Measurements from ENCODE around the gene DOLK.

The DOLK gene

GRCh38 chr9:128929560-128929959 lies 17.8 kb downstream of the DOLK start:
- no peak for DNase-seq

- DNase-seq: no peak
These were observed 18.8 kb downstream of the DOLK start for GRCh38 chr9:128928624-128929023.

GRCh38 chr9:128927731-128928411 lies 19.5 kb downstream of the DOLK start:
- DNase-seq: no peak

GRCh38 chr9:128923493-128923883 lies 23.9 kb downstream of the DOLK start:
- no peak for DNase-seq

GRCh38 chr9:128921881-128922763 lies 25.3 kb downstream of the DOLK start:
- no peak for DNase-seq

- no peak for DNase-seq
These were observed 26.9 kb downstream of the DOLK start, which contains the start of gene PHYHD1 for GRCh38 chr9:128920381-128921058. PHYHD1 (plus strand) TSS chr9:128920982; CDS start chr9:128922324, 1,342 bp downstream.

GRCh38 chr9:128919402-128920089 lies 27.9 kb downstream of the DOLK start:
- no peak for DNase-seq

GRCh38 chr9:128918921-128919320 lies 28.5 kb downstream of the DOLK start:
- no peak for DNase-seq

GRCh38 chr9:128917151-128917849 lies 30.1 kb downstream of the DOLK start:
- DNase-seq: no peak

- DNase-seq: no peak
These were observed 30.7 kb downstream of the DOLK start for GRCh38 chr9:128916745-128917144.

- DNase-seq: no peak
These were observed 31.2 kb downstream of the DOLK start for GRCh38 chr9:128916204-128916603.

- DNase-seq: no peak
These were observed 33.2 kb downstream of the DOLK start for GRCh38 chr9:128913995-128914772.

GRCh38 chr9:128913048-128913900 lies 34.1 kb downstream of the DOLK start:
- DNase-seq: no peak

GRCh38 chr9:128912270-128912853 lies 35.0 kb downstream of the DOLK start:
- DNase-seq: no peak

GRCh38 chr9:128911529-128912035 lies 35.8 kb downstream of the DOLK start:
- DNase-seq: no peak

GRCh38 chr9:128910906-128911305 lies 36.5 kb downstream of the DOLK start:
- DNase-seq: no peak

- DNase-seq: no peak
These were observed 37.5 kb downstream of the DOLK start for GRCh38 chr9:128909859-128910258.

GRCh38 chr9:128908372-128908771 lies 39.0 kb downstream of the DOLK start:
- DNase-seq: no peak

- no peak for DNase-seq
These were observed 40.7 kb downstream of the DOLK start for GRCh38 chr9:128906741-128907140.

- DNase-seq: no peak
These were observed 41.4 kb downstream of the DOLK start for GRCh38 chr9:128905964-128906363.
